Measurements from ENCODE around the gene FAM210B.
A peak's percentile ranks its signal among the peaks of the same experiment; 100 is the strongest.

The FAM210B gene

GRCh38 chr20:56361900-56362299 is 3.1 kb downstream of the FAM210B start:
- TF ChIP-seq CTCF (IDR thresholded peaks at IDR 0.05; ENCODE audit: poor library complexity, severe bottlenecking) = no peak
- Histone ChIP-seq H3K27ac (ENCODE audit: poor library complexity, severe bottlenecking) (no peak overlapping the region), H3K27me3 (ENCODE audit: insufficient read depth, poor library complexity, severe bottlenecking) (no peaks in the 10 kb centered on the region), H3K4me3 (ENCODE audit: severe bottlenecking) (no peak overlapping the region), H3K9me3 (ENCODE audit: severe bottlenecking) (no peaks in the 10 kb centered on the region), H3K36me3 (ENCODE audit: low read depth) (peaks cover 54% of the 10 kb centered on the region), H3K4me1 (ENCODE audit: insufficient read depth, poor library complexity, severe bottlenecking) (peaks cover 13% of the 10 kb centered on the region)
- DNase-seq (ENCODE audit: low spot score) (no peak), ATAC-seq (ENCODE audit: low read depth) (no peak)

- H3K4me1 ChIP-seq (ENCODE audit: insufficient read depth, poor library complexity, severe bottlenecking) = peaks cover 12% of the 10 kb centered on the region
- H3K36me3 ChIP-seq (ENCODE audit: low read depth) = peaks cover 63% of the 10 kb centered on the region
- DNase-seq (ENCODE audit: low spot score) (no peak), ATAC-seq (ENCODE audit: low read depth) (no peak)
- H3K27ac ChIP-seq (ENCODE audit: poor library complexity, severe bottlenecking) = no peak overlapping the region
- no peak for TF ChIP-seq CTCF (IDR thresholded peaks at IDR 0.05; ENCODE audit: poor library complexity, severe bottlenecking)
- H3K4me3 ChIP-seq (ENCODE audit: severe bottlenecking) = no peak overlapping the region
- no peaks in the 10 kb centered on the region for H3K27me3 ChIP-seq (ENCODE audit: insufficient read depth, poor library complexity, severe bottlenecking)
- H3K9me3 ChIP-seq (ENCODE audit: severe bottlenecking) = no peaks in the 10 kb centered on the region
Observed at GRCh38 chr20:56362833-56363413, 4.1 kb downstream of the FAM210B start.

- no peak for DNase-seq (ENCODE audit: low spot score)
- Histone ChIP-seq H3K27me3 (ENCODE audit: insufficient read depth, poor library complexity, severe bottlenecking) (no peaks in the 10 kb centered on the region), H3K4me3 (ENCODE audit: severe bottlenecking) (no peak overlapping the region), H3K36me3 (ENCODE audit: low read depth) (peaks cover 64% of the 10 kb centered on the region), H3K4me1 (ENCODE audit: insufficient read depth, poor library complexity, severe bottlenecking) (peaks cover 6% of the 10 kb centered on the region), H3K9me3 (ENCODE audit: severe bottlenecking) (no peaks in the 10 kb centered on the region), H3K27ac (ENCODE audit: poor library complexity, severe bottlenecking) (no peak overlapping the region)
- no peak for ATAC-seq (ENCODE audit: low read depth)
- no peak for TF ChIP-seq CTCF (IDR thresholded peaks at IDR 0.05; ENCODE audit: poor library complexity, severe bottlenecking)
Observed at GRCh38 chr20:56363491-56363890, 4.7 kb downstream of the FAM210B start.

GRCh38 chr20:56368351-56369134 is 9.8 kb downstream of the FAM210B start:
- ATAC-seq (ENCODE audit: low read depth) = 0 out of 3 replicates have a peak, but pooled peaks have one; percentile 18
- no peak overlapping the region for H3K27ac ChIP-seq (ENCODE audit: poor library complexity, severe bottlenecking)
- no peaks in the 10 kb centered on the region for H3K27me3 ChIP-seq (ENCODE audit: insufficient read depth, poor library complexity, severe bottlenecking)
- H3K9me3 ChIP-seq (ENCODE audit: severe bottlenecking) = no peaks in the 10 kb centered on the region
- peak; percentile 12 for DNase-seq (ENCODE audit: low spot score)
- no peak for TF ChIP-seq CTCF (IDR thresholded peaks at IDR 0.05; ENCODE audit: poor library complexity, severe bottlenecking)
- H3K4me3 ChIP-seq (ENCODE audit: severe bottlenecking) = no peak overlapping the region
- H3K4me1 ChIP-seq (ENCODE audit: insufficient read depth, poor library complexity, severe bottlenecking) = no peaks in the 10 kb centered on the region
- H3K36me3 ChIP-seq (ENCODE audit: low read depth) = peaks cover 90% of the 10 kb centered on the region

- TF ChIP-seq CTCF (IDR thresholded peaks at IDR 0.05; ENCODE audit: poor library complexity, severe bottlenecking) = no peak
- no peaks in the 10 kb centered on the region for H3K9me3 ChIP-seq (ENCODE audit: severe bottlenecking)
- ATAC-seq (ENCODE audit: low read depth) (no peak), DNase-seq (ENCODE audit: low spot score) (no peak)
- no peaks in the 10 kb centered on the region for H3K27me3 ChIP-seq (ENCODE audit: insufficient read depth, poor library complexity, severe bottlenecking)
- H3K27ac ChIP-seq (ENCODE audit: poor library complexity, severe bottlenecking) = no peak overlapping the region
- no peak overlapping the region for H3K4me3 ChIP-seq (ENCODE audit: severe bottlenecking)
- H3K4me1 ChIP-seq (ENCODE audit: insufficient read depth, poor library complexity, severe bottlenecking) = peaks cover 4% of the 10 kb centered on the region
- peaks cover 91% of the 10 kb centered on the region for H3K36me3 ChIP-seq (ENCODE audit: low read depth)
Observed at GRCh38 chr20:56369179-56369578, 10.4 kb downstream of the FAM210B start.
